Gastrocnemius medialis (tissue), 4 donors: ENCODE measurements around the gene SCN2A. TPM values are rescaled to one million over a fixed set of nuclear protein-coding genes. Genes with fewer than 3 reads are reported as not detected.

Experiments used
- ATAC-seq, 2 donors: fragments of 150-250 bp; one replicate each; pipeline ENCODE4 v1.9.1; 2016
- DNase-seq, 2 donors: peaks; one replicate each; pipeline ENCODE4 v3.0.0-alpha.2; 2019
- H3K27ac ChIP-seq, 4 donors: fragments of 200-600 bp; sonication (generic); 1 replicate in 1 of 4; 2 replicates in 3 of 4; pipeline ENCODE4 v1.5.1; 2016 to 2018; ENCODE audit warnings: mild to moderate bottlenecking in 2 of 4, moderate library complexity in 1 of 4
- H3K27me3 ChIP-seq, 3 donors: fragments of 200-600 bp; sonication (generic) in 2 of 3; 1 replicate in 1 of 3; 2 replicates in 2 of 3; pipeline versions ENCODE4 v1.5.1 to v1.6.0; 2016 to 2019; ENCODE audit warnings: mild to moderate bottlenecking in 1 of 3, moderate library complexity in 1 of 3
- H3K36me3 ChIP-seq, 2 donors: fragments of 200-600 bp; sonication (generic) in 1 of 2; one replicate each; pipeline ENCODE4 v1.5.1; 2017 to 2018
- H3K4me1 ChIP-seq, 2 donors: fragments of 200-600 bp; sonication (generic) in 1 of 2; one replicate each; pipeline ENCODE4 v1.5.1; 2016 to 2017; ENCODE audit warnings: mild to moderate bottlenecking in 2 of 2
- H3K4me3 ChIP-seq, 4 donors: fragments of 200-600 bp; sonication (generic) in 3 of 4; 1 replicate in 1 of 4; 2 replicates in 3 of 4; pipeline ENCODE4 v1.5.1; 2016 to 2019; ENCODE audit warnings: mild to moderate bottlenecking in 2 of 4
- H3K9me3 ChIP-seq, 3 donors: fragments of 200-600 bp; sonication (generic) in 2 of 3; 1 replicate in 1 of 3; 2 replicates in 2 of 3; pipeline ENCODE4 v1.5.1; 2016 to 2019
- CTCF ChIP-seq, 5 experiments: fragments of 450-650 bp in 3 of 5; fragments of 200-600 bp in 2 of 5; sonication (generic) in 2 of 5; IDR thresholded peaks in 4 of 5; conservative IDR thresholded peaks in 1 of 5; 1 replicate in 4 of 5; 2 replicates in 1 of 5; pipeline ENCODE4 v1.5.1; 2016 to 2019; ENCODE audit warnings: antibody characterized with exemption in 5 of 5, mild to moderate bottlenecking in 3 of 5, moderate library complexity in 3 of 5
- POLR2A ChIP-seq, 2 donors: fragments of 450-650 bp; IDR thresholded peaks; one replicate each; pipeline ENCODE4 v1.6.1; 2017; ENCODE audit warnings: antibody characterized with exemption in 2 of 2, mild to moderate bottlenecking in 2 of 2, moderate library complexity in 2 of 2
- in situ Hi-C, 4 donors: fragments of 200-750 bp; cut with MboI; loops; one replicate each; pipeline versions ENCODE4 v1.15.0 to v1.8.0; 2017; ENCODE audit warnings: low sequenced_read_pairs in 4 of 4
- intact Hi-C: fragments of 100-400 bp; cut with DNase I; formaldehyde crosslinking; loops from one replicate; pipeline ENCODE4 v1.15.1; 2023; ENCODE audit warnings: low total_unique reads
- total RNA-seq, 4 donors: library from RNA; depleted of rRNA; stranded (reverse); fragments of >200 nt; gene quantifications; one replicate each; pipeline versions ENCODE4 v1.1.0 to v1.2.3, GENCODE V29; 2016

The SCN2A gene
- total RNA-seq, 4 donors from 2014 or later, result not detected

DNA sequence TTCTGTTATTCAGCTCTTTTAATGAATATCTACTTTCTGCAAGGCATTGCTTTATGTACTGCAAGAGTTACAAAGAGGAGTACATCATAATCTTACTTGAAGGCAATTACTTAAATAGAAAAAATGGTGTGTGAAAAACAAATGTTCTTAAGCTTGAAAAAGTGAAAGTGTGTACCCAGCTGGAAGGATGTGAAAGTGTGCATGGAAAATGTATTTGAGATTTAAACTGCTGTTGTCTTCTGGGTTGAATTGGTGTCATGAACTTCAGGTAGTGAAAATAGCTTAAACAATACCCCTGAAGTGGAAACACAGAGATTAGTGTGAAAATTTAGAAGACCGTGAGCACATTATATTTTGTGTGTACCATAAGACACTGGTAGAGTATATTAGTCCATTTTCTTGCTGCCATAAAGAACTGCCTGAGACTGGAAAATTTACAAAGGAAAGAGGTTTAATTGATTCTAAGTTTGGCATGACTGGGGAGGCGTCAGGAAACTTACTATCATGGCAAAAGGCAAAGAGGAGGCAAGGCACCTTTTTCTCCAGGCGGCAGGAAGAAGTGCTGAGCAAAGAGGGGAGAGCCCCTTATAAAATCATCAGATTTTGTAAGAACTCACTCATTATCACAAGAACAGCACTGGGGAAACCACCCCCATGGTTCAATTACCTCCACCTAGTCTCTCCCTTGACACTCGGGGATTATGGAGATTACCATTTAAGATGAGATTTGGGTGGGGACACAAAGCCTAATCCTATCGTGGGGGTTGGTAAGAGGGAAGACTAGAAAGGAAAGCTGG is 38.8 kb downstream of the SCN2A start:
- no peaks in the 10 kb centered on the region for H3K9me3 ChIP-seq

GRCh38 chr2:165280356-165280755 is 41.1 kb downstream of the SCN2A start:
- no peaks in the 10 kb centered on the region for H3K36me3 ChIP-seq
- H3K27me3 ChIP-seq, result no peaks in the 10 kb centered on the region
- H3K4me3 ChIP-seq, result no peak overlapping the region
- DNase-seq (no peak), ATAC-seq (no peak)
- intact Hi-C loops, result no loop called here
- H3K27ac ChIP-seq, result no peak overlapping the region
- TF ChIP-seq POLR2A (IDR thresholded peaks at IDR 0.05) (no peak), CTCF (IDR thresholded peaks at IDR 0.05 in 4 of 5, conservative IDR thresholded peaks at IDR 0.05 in 1 of 5) (no peak)
- no peaks in the 10 kb centered on the region for H3K9me3 ChIP-seq
- peaks cover 2 to 3% of the 10 kb centered on the region in 2 donors for H3K4me1 ChIP-seq
- in situ Hi-C loops, result loop anchor here in 1 of 4 donors (25.0 kb wide), 1 partner anchor 293 kb away; no protein-coding TSS in a partner anchor

More for the DNA sequence above, 38.8 kb downstream of the SCN2A start:
- H3K4me3 ChIP-seq, result no peak overlapping the region
- DNase-seq (no peak), ATAC-seq (no peak)
- intact Hi-C loops (no loop called here), in situ Hi-C loops (loop anchor here in 1 of 4 donors (25.0 kb wide), 1 partner anchor 291 kb away; no protein-coding TSS in a partner anchor)
- TF ChIP-seq CTCF (IDR thresholded peaks at IDR 0.05 in 4 of 5, conservative IDR thresholded peaks at IDR 0.05 in 1 of 5) (no peak), POLR2A (IDR thresholded peaks at IDR 0.05) (no peak)
- H3K4me1 ChIP-seq, result peaks cover 21% of the 10 kb centered on the region in 2 donors
- no peaks in the 10 kb centered on the region for H3K36me3 ChIP-seq
- H3K27me3 ChIP-seq, result no peaks in the 10 kb centered on the region
- no peak overlapping the region for H3K27ac ChIP-seq

DNA sequence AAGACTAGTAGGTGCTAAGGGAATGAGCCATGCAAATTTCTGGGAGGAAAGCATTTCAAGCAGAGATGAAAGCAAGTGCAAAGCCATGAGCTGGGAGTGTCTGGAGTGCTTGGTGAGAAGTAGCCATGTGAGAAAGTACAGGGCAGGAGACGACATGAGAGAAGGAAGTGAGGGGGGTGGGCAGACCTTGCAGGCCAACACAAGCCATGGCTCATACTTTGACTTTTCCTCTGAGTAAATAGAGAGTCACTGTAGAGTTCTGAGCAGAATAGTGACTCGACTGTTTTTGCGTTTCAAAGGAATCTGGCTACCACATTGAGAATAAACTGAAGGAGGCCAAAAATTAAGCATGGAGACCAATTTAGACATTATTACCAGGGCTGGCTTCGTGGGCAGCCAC is 42.2 kb downstream of the SCN2A start:
- no peaks in the 10 kb centered on the region for H3K9me3 ChIP-seq
- H3K4me1 ChIP-seq, result no peaks in the 10 kb centered on the region
- no peak overlapping the region for H3K27ac ChIP-seq
- H3K36me3 ChIP-seq, result no peaks in the 10 kb centered on the region
- DNase-seq (no peak), ATAC-seq (no peak)
- no peak overlapping the region for H3K4me3 ChIP-seq
- no peaks in the 10 kb centered on the region for H3K27me3 ChIP-seq
- TF ChIP-seq POLR2A (IDR thresholded peaks at IDR 0.05) (no peak), CTCF (IDR thresholded peaks at IDR 0.05 in 4 of 5, conservative IDR thresholded peaks at IDR 0.05 in 1 of 5) (no peak)
- intact Hi-C loops, result no loop called here
- in situ Hi-C loops, result loop anchor here in 1 of 4 donors (25.0 kb wide), 1 partner anchor 294 kb away; no protein-coding TSS in a partner anchor

- Histone ChIP-seq H3K4me3 (no peak overlapping the region), H3K4me1 (no peaks in the 10 kb centered on the region), H3K27ac (no peak overlapping the region), H3K27me3 (no peaks in the 10 kb centered on the region), H3K9me3 (no peaks in the 10 kb centered on the region), H3K36me3 (no peaks in the 10 kb centered on the region)
- DNase-seq (no peak), ATAC-seq (no peak)
- in situ Hi-C loops (loop anchor here in 1 of 4 donors (25.0 kb wide), 1 partner anchor 296 kb away; no protein-coding TSS in a partner anchor), intact Hi-C loops (no loop called here)
- no peak for TF ChIP-seq POLR2A (IDR thresholded peaks at IDR 0.05)
- TF ChIP-seq CTCF (IDR thresholded peaks at IDR 0.05 in 4 of 5, conservative IDR thresholded peaks at IDR 0.05 in 1 of 5), result no peak
Measured at GRCh38 chr2:165283342-165283741, 44.1 kb downstream of the SCN2A start.
